HG03520 (cell line): ENCODE data around the gene TRO.

Experiments used
- ATAC-seq: cut with Tn5 transposase; IDR thresholded peaks from one replicate; pipeline ENCODE4 v1.9.1; 2021; ENCODE audit warnings: mild to moderate bottlenecking, moderate library complexity; ENCODE audit not compliant: unreplicated experiment

Gene TRO

GRCh38 chrX:54964766-54965497 lies 44.3 kb downstream of the TRO start:
- no peak for ATAC-seq

- no peak for ATAC-seq
Observed at GRCh38 chrX:54977387-54977786, 56.8 kb downstream of the TRO start.

GRCh38 chrX:54978448-54978847 lies 57.8 kb downstream of the TRO start:
- no peak for ATAC-seq

- ATAC-seq, result no peak
Observed at GRCh38 chrX:54979432-54979831, 58.8 kb downstream of the TRO start.

GRCh38 chrX:54980334-54980733 lies 59.7 kb downstream of the TRO start:
- ATAC-seq, result no peak
